Measurements from ENCODE around the gene HSPA12B. TPM values are rescaled to one million over a fixed set of nuclear protein-coding genes. Genes with fewer than 3 reads are reported as not detected.

The HSPA12B gene
- total and polyA plus RNA-seq, 9 of the 15 experiments (the other 6 are each of a cell fraction or from before 2014, with no cell fraction given) = 0.03 to 0.07 TPM; not detected in 7

GRCh38 chr20:3728876-3729275 lies 3.6 kb upstream of the HSPA12B start:
- H4K20me1 ChIP-seq (replicated peaks; ENCODE audit: control insufficient read depth, insufficient read depth, low read length) = no peaks in the 10 kb centered on the region
- TF ChIP-seq RBM15 (IDR thresholded peaks at IDR 0.05; ENCODE audit: insufficient read depth, low read length) (no peak), MECOM (CRISPR knock-in tag; IDR thresholded peaks at IDR 0.05) (no peak), ZNF318 (IDR thresholded peaks at IDR 0.05; ENCODE audit: borderline replicate concordance in 1 of 2, low read depth in 1 of 2) (no peak), CTBP1 (IDR thresholded peaks at IDR 0.05; ENCODE audit: borderline replicate concordance) (no peak), ZNF444 (CRISPR knock-in tag; IDR thresholded peaks at IDR 0.05) (no peak), ZNF449 (CRISPR knock-in tag; IDR thresholded peaks at IDR 0.05) (no peak)
- H3K4me2 ChIP-seq (ENCODE audit: insufficient read depth, low read length) = no peak overlapping the region
- WGBS (ENCODE audit: insufficient coverage, low coverage, missing lambda C conversion rate) = 4% methylated on average over 3 of the region's 3 CpGs
- no peaks in the 10 kb centered on the region for H3K79me2 ChIP-seq (ENCODE audit: control insufficient read depth, insufficient read depth, low read length)
- no peaks in the 10 kb centered on the region for H3K9me1 ChIP-seq (ENCODE audit: control insufficient read depth, insufficient read depth, low read length)
- no peak for DNase-seq (ENCODE audit: extremely low read depth in 1 of 4, low spot score in 3 of 4)
- in situ Hi-C loops (cut with MboI) = no loop called here
- no TSS peak for BruUV-seq (replicated peaks)
- H2AFZ ChIP-seq (ENCODE audit: low read depth, low read length) = no peak overlapping the region
- peaks cover 8 to 13% of the 10 kb centered on the region in 2 experiments; a peak in 4 of 5 replicates for H3K4me1 ChIP-seq (replicated peaks in 1 of 2; ENCODE audit: control insufficient read depth in 2 of 2, insufficient read depth in 2 of 2, low read length in 2 of 2)
- no peak for ATAC-seq
- FAIRE-seq = no peak
- H3K36me3 ChIP-seq (ENCODE audit: control insufficient read depth, insufficient read depth, low read length) = no peaks in the 10 kb centered on the region
- ChIA-PET CTCF (ENCODE audit: low intra/inter-chr PET ratio) (no interaction called here), POLR2A (interaction anchor here (0.6 to 0.9 kb wide), 3 partner anchors 8 to 52 kb away, joined by 3 to 5 read pairs (median 3); partner anchors contain the start of gene SPEF1)
- H3K9ac ChIP-seq (ENCODE audit: insufficient read depth in 1 of 2, low read depth in 2 of 2, low read length in 2 of 2) = no peak overlapping the region; a peak in 1 of 4 replicates
- intact Hi-C loops (cut with micrococcal nuclease) = no loop called here
- no peak overlapping the region for H3K4me3 ChIP-seq
- no peak overlapping the region for H3K27ac ChIP-seq (ENCODE audit: extremely low read depth, low read depth, low read length)
- H3K9me3 ChIP-seq (replicated peaks; ENCODE audit: control insufficient read depth, insufficient read depth, low read depth, low read length) = no peaks in the 10 kb centered on the region
- H3K27me3 ChIP-seq (ENCODE audit: control insufficient read depth in 2 of 2, insufficient read depth in 2 of 2, low read length in 2 of 2) = peaks cover 4 to 34% of the 10 kb centered on the region in 2 experiments; a peak in 3 of 5 replicates

Data from K562 (cell line).